HepG2 (cell line): ENCODE measurements around the gene FRMD4A. TPM values are rescaled to one million over a fixed set of nuclear protein-coding genes. Genes with fewer than 3 reads are reported as not detected.

Source experiments
- ATAC-seq: fragments of 200-7000 bp; cut with Tn5 transposase; 3 replicates; pipeline ENCODE4 v1.9.1; 2020; ENCODE audit warnings: mild to moderate bottlenecking, moderate library complexity
- BruUV-seq: library from RNA; stranded (reverse); fragments of 400-500 nt; replicated peaks from 2 replicates; lab custom pipeline; 2021; lab: Mats Ljungman, UMichigan
- CTCF ChIA-PET: fragments of 300-600 bp; formaldehyde crosslinking; extraction: SDS; loops from one replicate; lab custom pipeline; 2021; ENCODE audit warnings: low total read pairs, inconsistent platforms, low intra/inter-chr PET ratio; lab: Yijun Ruan, JAX
- POLR2A ChIA-PET: fragments of 350-600 bp; sonication (Branson Sonifier 250); formaldehyde crosslinking; loops from one replicate; lab custom pipeline; 2020; ENCODE audit warnings: antibody characterized with exemption, inconsistent platforms; lab: Yijun Ruan, JAX
- DNase-seq: peaks from one replicate; pipeline ENCODE4 v3.0.0-alpha.2; 2015; ENCODE audit warnings: low spot score
- FAIRE-seq: peaks from 3 replicates; lab custom pipeline; 2011; peaks lifted over from hg19 to GRCh38; lab: Jason Lieb, UNC
- H2AFZ ChIP-seq: one replicate; pipeline ENCODE4 v1.6.1; 2011; ENCODE audit warnings: low read length, inconsistent platforms
- H3K27ac ChIP-seq: fragments of 300-600 bp; 3 replicates; pipeline ENCODE4 v1.8.0; 2011; ENCODE audit warnings: mixed run types, mild to moderate bottlenecking, mixed read lengths, low read length, inconsistent platforms; ENCODE audit not compliant: insufficient read depth; ENCODE audit errors: extremely low read length
- H3K27me3 ChIP-seq, 2 experiments: fragments of 200-600 bp in 1 of 2; 2 replicates in 1 of 2; 3 replicates in 1 of 2; pipeline versions ENCODE4 v1.6.0 to v1.8.0; 2011; ENCODE audit warnings: low read length in 2 of 2, mild to moderate bottlenecking in 2 of 2, moderate library complexity in 2 of 2, inconsistent platforms in 1 of 2; ENCODE audit not compliant: insufficient read depth in 2 of 2, control insufficient read depth in 1 of 2
- H3K36me3 ChIP-seq, 2 experiments: fragments of 200-600 bp in 1 of 2; replicated peaks in 1 of 2; 2 replicates in 1 of 2; 3 replicates in 1 of 2; pipeline versions ENCODE4 v1.5.1 to v1.8.0; 2011; ENCODE audit warnings: low read length in 2 of 2, inconsistent platforms in 1 of 2; ENCODE audit not compliant: insufficient read depth in 2 of 2, control insufficient read depth in 1 of 2
- H3K4me1 ChIP-seq: 2 replicates; pipeline ENCODE4 v1.5.1; 2012; ENCODE audit warnings: low read length, inconsistent platforms; ENCODE audit not compliant: insufficient read depth
- H3K4me2 ChIP-seq: 2 replicates; pipeline ENCODE4 v1.6.0; 2011; ENCODE audit warnings: low read depth, low read length, inconsistent platforms
- H3K4me3 ChIP-seq, 3 experiments: fragments of 200-600 bp in 1 of 3; sonication (generic), shearing (Covaris generic) in 1 of 3; replicated peaks in 1 of 3; 2 replicates each; pipeline ENCODE4 v1.5.1; 2011 to 2016; ENCODE audit warnings: low read length in 3 of 3, inconsistent platforms in 2 of 3, low read depth in 2 of 3, mild to moderate bottlenecking in 2 of 3, control low read depth in 1 of 3, mixed read lengths in 1 of 3; ENCODE audit not compliant: insufficient read depth in 1 of 3
- H3K79me2 ChIP-seq: one replicate; pipeline ENCODE4 v1.6.1; 2011; ENCODE audit warnings: low read length, inconsistent platforms; ENCODE audit not compliant: insufficient read depth
- H3K9ac ChIP-seq: 2 replicates; pipeline ENCODE4 v1.6.0; 2011; ENCODE audit warnings: mild to moderate bottlenecking, low read depth, low read length, inconsistent platforms; ENCODE audit not compliant: insufficient read depth
- H3K9me3 ChIP-seq: 2 replicates; pipeline ENCODE4 v1.5.1; 2012; ENCODE audit warnings: mild to moderate bottlenecking, low read length
- H4K20me1 ChIP-seq: 2 replicates; pipeline ENCODE4 v1.6.0; 2011; ENCODE audit warnings: inconsistent platforms, mild to moderate bottlenecking, low read length, moderate library complexity; ENCODE audit not compliant: insufficient read depth
- ARID5B ChIP-seq: IDR thresholded peaks from 2 replicates; pipeline ENCODE4 v1.4.0; 2020; ENCODE audit warnings: mild to moderate bottlenecking, missing genetic modification reagents
- GABPB1 ChIP-seq: IDR thresholded peaks from 2 replicates; pipeline ENCODE4 v1.6.1; 2016; ENCODE audit warnings: mild to moderate bottlenecking, missing genetic modification reagents, moderate library complexity, missing compliant biosample characterization
- HES4 ChIP-seq: sonication (generic); formaldehyde crosslinking; IDR thresholded peaks from 2 replicates; pipeline ENCODE4 v1.9.0; 2021; ENCODE audit warnings: mild to moderate bottlenecking, missing genetic modification reagents, borderline replicate concordance
- HMGA1 ChIP-seq: sonication (generic); formaldehyde crosslinking; conservative IDR thresholded peaks from 2 replicates; pipeline ENCODE4 v1.4.0; 2020; ENCODE audit warnings: missing genetic modification reagents
- MIER2 ChIP-seq: IDR thresholded peaks from 2 replicates; pipeline ENCODE4 v1.6.1; 2016; ENCODE audit warnings: missing biosample characterization, missing genetic modification reagents
- MTERF4 ChIP-seq: sonication (generic); formaldehyde crosslinking; IDR thresholded peaks from 2 replicates; pipeline ENCODE4 v1.8.0; 2023; ENCODE audit warnings: mild to moderate bottlenecking, missing genetic modification reagents
- ZC3H4 ChIP-seq: sonication (generic); formaldehyde crosslinking; IDR thresholded peaks from 2 replicates; pipeline ENCODE4 v1.4.0; 2020; ENCODE audit warnings: missing genetic modification reagents, borderline replicate concordance
- ZFP37 ChIP-seq: sonication (generic); formaldehyde crosslinking; IDR thresholded peaks from 2 replicates; pipeline ENCODE4 v1.4.0; 2020; ENCODE audit warnings: missing genetic modification reagents, borderline replicate concordance
- ZNF281 ChIP-seq: sonication (generic); formaldehyde crosslinking; IDR thresholded peaks from 2 replicates; pipeline ENCODE4 v1.4.0; 2020; ENCODE audit warnings: missing genetic modification reagents, borderline replicate concordance
- ZNF672 ChIP-seq: sonication (generic); formaldehyde crosslinking; IDR thresholded peaks from 2 replicates; pipeline ENCODE4 v1.8.1; 2022; ENCODE audit warnings: missing genetic modification reagents
- ZNF709 ChIP-seq: sonication (generic); formaldehyde crosslinking; IDR thresholded peaks from 2 replicates; pipeline ENCODE4 v1.5.0; 2020; ENCODE audit warnings: mild to moderate bottlenecking, missing genetic modification reagents
- WGBS: methylation state at CpG from one replicate; pipeline ENCODE4 v1.1.6; 2017; ENCODE audit warnings: low lambda C conversion rate; 5-methylcytosine and 5-hydroxymethylcytosine counted together
- in situ Hi-C: cut with HindIII; loops from 2 replicates; pipeline ENCODE4 v1.10.0; 2017; ENCODE audit warnings: low pct_unique_long_range_greater_than_20kb; ENCODE audit not compliant: extremely low pct_ligation_motif_present
- intact Hi-C: fragments of 100-400 bp; cut with micrococcal nuclease; formaldehyde crosslinking; loops from one replicate; pipeline ENCODE4 v1.10.0; 2022; ENCODE audit not compliant: unreplicated experiment
- polyA plus RNA-seq, 8 experiments: library from polyadenylated mRNA; depleted of rRNA in 3 of 8; stranded (reverse) in 7 of 8; unstranded in 1 of 8; fragments of >200 nt; fragmentation: Illumina TruSeq in 4 of 8; extraction: Trizol in 4 of 8; gene quantifications; 2 replicates each; pipeline versions ENCODE4 v1.2.1 to v1.2.3, GENCODE V29; 2011 to 2016; ENCODE audit warnings: low read depth in 4 of 8, missing spikeins in 1 of 8, mixed read lengths in 1 of 8; ENCODE audit not compliant: insufficient read depth in 1 of 8
- total RNA-seq, 5 experiments: library from RNA; depleted of rRNA; stranded (reverse); fragments of >200 nt; fragmentation: Illumina TruSeq; extraction: Trizol; gene quantifications; 2 replicates each; pipeline ENCODE4 v1.2.3, GENCODE V29; 2016; ENCODE audit warnings: low read depth in 1 of 5

FRMD4A gene
- total and polyA plus RNA-seq, 2 of the 13 experiments (the other 11 are each of a cell fraction or from before 2014, with no cell fraction given) = 0.09 to 0.26 TPM

GRCh38 chr10:13943735-13944398 is 386.9 kb downstream of the FRMD4A start:
- no peak overlapping the region for H2AFZ ChIP-seq
- no peak for FAIRE-seq
- H3K27me3 ChIP-seq = peaks cover 0 to 6% of the 10 kb centered on the region in 2 experiments; a peak in 3 of 5 replicates
- H3K36me3 ChIP-seq = no peaks in the 10 kb centered on the region
- H3K4me1 ChIP-seq = no peaks in the 10 kb centered on the region
- H4K20me1 ChIP-seq = no peaks in the 10 kb centered on the region
- no peak for ATAC-seq
- BruUV-seq = no TSS peak
- no peak for DNase-seq
- H3K4me2 ChIP-seq = no peak overlapping the region
- no peaks in the 10 kb centered on the region for H3K79me2 ChIP-seq
- POLR2A ChIA-PET = no interaction called here
- no peaks in the 10 kb centered on the region for H3K9me3 ChIP-seq
- H3K9ac ChIP-seq = no peak overlapping the region
- 22% methylated on average over 6 of the region's 8 CpGs for WGBS
- in situ Hi-C loops (no loop called here), intact Hi-C loops (no loop called here)
- CTCF ChIA-PET = no interaction called here
- H3K27ac ChIP-seq = no peak overlapping the region
- no peak overlapping the region for H3K4me3 ChIP-seq
- no peak for TF ChIP-seq ZNF709 (CRISPR knock-in tag)
- no peak for TF ChIP-seq ZNF281 (CRISPR knock-in tag)
- TF ChIP-seq ZFP37 (CRISPR knock-in tag) = no peak
- no peak for TF ChIP-seq GABPB1 (CRISPR knock-in tag)
- TF ChIP-seq MTERF4 = no peak
- no peak for TF ChIP-seq MIER2 (CRISPR knock-in tag)
- TF ChIP-seq ZC3H4 (CRISPR knock-in tag) = no peak
- TF ChIP-seq HES4 (CRISPR knock-in tag) = no peak
- no peak for TF ChIP-seq HMGA1 (CRISPR knock-in tag)
- no peak for TF ChIP-seq ZNF672 (CRISPR knock-in tag)
- no peak for TF ChIP-seq ARID5B (CRISPR knock-in tag)
